Measurements from ENCODE around the gene DND1. TPM values are rescaled to one million over a fixed set of nuclear protein-coding genes. Genes with fewer than 3 reads are reported as not detected.
A peak's percentile ranks its signal among the peaks of the same experiment; 100 is the strongest.
"Not testable (repeated sequence)": the region's sequence is repeated elsewhere in the genome, so short reads cannot be mapped to it uniquely, and the experiment has no call there.

Gene DND1
- total RNA-seq, 1 donor from 2014 or later, result 1.0 TPM

DNA sequence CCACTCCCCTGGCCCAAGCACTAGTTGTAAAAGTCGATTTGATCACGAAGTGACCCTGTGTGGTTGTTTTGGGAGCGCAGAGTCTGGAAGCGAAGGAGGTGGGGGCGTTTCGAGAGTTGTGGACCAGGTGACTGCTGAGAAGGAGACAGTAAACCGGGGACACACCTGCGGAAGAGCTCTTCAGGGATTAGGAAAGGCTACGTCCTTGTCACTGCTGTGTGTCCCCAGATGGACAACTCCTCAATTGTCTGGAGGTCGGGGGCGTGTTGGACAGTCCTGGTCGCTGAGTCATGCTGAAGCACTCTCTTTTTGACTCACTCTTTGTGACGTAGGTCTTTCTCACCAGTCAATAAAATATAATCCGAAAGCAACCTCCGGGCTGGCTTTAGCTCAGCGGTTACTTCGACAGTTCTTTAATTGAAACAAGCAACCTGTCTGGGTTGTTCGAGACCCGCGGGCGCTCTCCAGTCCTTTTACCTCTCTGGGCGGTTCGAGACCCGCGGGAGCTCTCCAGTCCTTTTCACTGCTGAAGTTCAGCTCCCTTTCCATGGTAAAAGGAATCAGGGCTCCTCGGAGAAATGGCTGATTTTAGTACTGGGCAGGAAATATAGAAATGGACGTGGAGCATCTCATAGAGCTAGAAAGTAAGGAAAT, 37.6 kb upstream of the DND1 start:
- Histone ChIP-seq H3K27me3 (ENCODE audit: control insufficient read depth, insufficient read depth, low read length) (no peaks in the 10 kb centered on the region), H3K36me3 (ENCODE audit: control insufficient read depth, insufficient read depth, low read length) (no peaks in the 10 kb centered on the region), H3K4me3 (ENCODE audit: low read depth, low read length) (peak overlapping the region; percentile 52)
- peak; percentile 89 for DNase-seq (ENCODE audit: low read depth)
- TF ChIP-seq, protein P1, sequence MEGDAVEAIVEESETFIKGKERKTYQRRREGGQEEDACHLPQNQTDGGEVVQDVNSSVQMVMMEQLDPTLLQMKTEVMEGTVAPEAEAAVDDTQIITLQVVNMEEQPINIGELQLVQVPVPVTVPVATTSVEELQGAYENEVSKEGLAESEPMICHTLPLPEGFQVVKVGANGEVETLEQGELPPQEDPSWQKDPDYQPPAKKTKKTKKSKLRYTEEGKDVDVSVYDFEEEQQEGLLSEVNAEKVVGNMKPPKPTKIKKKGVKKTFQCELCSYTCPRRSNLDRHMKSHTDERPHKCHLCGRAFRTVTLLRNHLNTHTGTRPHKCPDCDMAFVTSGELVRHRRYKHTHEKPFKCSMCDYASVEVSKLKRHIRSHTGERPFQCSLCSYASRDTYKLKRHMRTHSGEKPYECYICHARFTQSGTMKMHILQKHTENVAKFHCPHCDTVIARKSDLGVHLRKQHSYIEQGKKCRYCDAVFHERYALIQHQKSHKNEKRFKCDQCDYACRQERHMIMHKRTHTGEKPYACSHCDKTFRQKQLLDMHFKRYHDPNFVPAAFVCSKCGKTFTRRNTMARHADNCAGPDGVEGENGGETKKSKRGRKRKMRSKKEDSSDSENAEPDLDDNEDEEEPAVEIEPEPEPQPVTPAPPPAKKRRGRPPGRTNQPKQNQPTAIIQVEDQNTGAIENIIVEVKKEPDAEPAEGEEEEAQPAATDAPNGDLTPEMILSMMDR (IDR thresholded peaks at IDR 0.05; ENCODE audit: insufficient read depth, low read length, poor library complexity, severe bottlenecking), result no peak

DNA sequence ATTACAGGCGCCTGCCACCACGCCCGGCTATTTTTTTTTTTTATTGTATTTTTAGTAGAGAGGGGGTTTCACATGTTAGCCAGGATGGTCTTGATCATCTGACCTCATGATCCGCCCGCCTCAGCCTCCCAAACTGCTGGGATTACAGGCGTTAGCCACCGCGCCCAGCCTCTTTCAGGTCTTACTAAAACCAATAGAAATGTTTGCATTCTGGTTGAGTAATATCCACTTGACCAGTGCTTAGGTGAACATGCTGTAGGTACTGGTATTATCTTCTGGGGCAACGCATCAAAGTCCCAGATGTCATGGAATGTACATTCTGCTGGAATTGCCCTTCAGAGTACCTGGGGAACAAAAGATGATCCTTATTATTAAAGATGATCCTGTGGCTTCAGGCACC, 35.4 kb upstream of the DND1 start:
- DNase-seq (ENCODE audit: low read depth); H3K36me3 ChIP-seq (ENCODE audit: control insufficient read depth, insufficient read depth, low read length); H3K27me3 ChIP-seq (ENCODE audit: control insufficient read depth, insufficient read depth, low read length); H3K4me3 ChIP-seq (ENCODE audit: low read depth, low read length): not testable (repeated sequence)

- no peak for DNase-seq (ENCODE audit: low read depth)
- H3K27me3 ChIP-seq (ENCODE audit: control insufficient read depth, insufficient read depth, low read length), result no peaks in the 10 kb centered on the region
- peaks cover 1% of the 10 kb centered on the region for H3K36me3 ChIP-seq (ENCODE audit: control insufficient read depth, insufficient read depth, low read length)
- no peak overlapping the region for H3K4me3 ChIP-seq (ENCODE audit: low read depth, low read length)
- TF ChIP-seq, protein P1 (IDR thresholded peaks at IDR 0.05; ENCODE audit: insufficient read depth, low read length, poor library complexity, severe bottlenecking), result no peak
Observed at GRCh38 chr5:140707812-140708211, 34.4 kb upstream of the DND1 start.

DNA sequence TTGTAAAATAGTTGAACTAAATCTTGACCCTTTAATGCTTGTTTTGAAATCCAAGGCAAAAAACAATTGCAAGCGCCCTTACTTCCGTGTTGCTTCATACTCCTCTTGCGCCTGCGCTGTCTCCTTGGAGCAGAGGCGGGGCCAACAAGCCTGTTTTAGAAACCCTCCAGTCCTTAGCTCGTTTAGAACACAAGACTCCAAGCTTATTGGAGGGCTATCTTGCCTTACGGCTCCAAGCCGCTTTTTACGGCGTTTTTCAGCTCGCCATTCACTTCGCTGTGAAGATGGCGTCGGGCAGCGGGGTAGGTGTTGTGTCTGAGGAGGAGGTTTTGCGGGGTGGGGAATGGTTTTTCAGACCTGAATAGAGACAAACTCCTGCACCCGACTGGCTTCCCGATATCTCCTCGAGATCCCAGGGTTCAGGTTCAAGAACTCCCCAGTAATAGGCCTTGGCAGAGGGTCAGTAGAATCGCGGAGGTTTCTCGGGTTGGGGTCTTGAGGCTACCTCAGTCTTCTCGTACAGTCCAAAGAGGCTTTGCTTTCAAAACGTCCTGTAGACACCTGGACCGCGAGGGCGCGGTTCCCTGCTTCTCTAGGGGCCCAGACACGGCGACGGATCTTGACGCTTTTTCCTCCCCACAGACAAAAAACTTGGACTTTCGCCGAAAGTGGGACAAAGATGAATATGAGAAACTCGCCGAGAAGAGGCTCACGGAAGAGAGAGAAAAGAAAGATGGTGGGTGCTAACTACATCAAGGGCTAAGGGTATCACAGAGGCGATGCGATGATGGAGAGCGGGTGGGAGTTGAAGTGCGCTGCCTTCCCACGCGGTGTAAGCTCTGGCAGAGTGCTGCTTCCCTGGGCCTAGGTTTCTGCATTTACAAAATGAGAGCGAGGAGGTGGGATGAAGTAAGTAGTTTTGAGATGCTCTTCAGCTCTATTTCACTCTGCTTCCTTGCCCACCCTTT, 27.1 kb upstream of the DND1 start, which contains the start of gene ZMAT2:
Gene ZMAT2 (plus strand): TSS at position 271 of the 968 bp plus-strand sequence. CDS start 14 bp downstream, at position 285.
- Histone ChIP-seq H3K36me3 (ENCODE audit: control insufficient read depth, insufficient read depth, low read length) (peaks cover 3% of the 10 kb centered on the region), H3K4me3 (ENCODE audit: low read depth, low read length) (peak within 1 kb of the TSS; percentile 81), H3K27me3 (ENCODE audit: control insufficient read depth, insufficient read depth, low read length) (no peaks in the 10 kb centered on the region)
- peak; percentile 100 for DNase-seq (ENCODE audit: low read depth)
- TF ChIP-seq, protein P1 (IDR thresholded peaks at IDR 0.05; ENCODE audit: insufficient read depth, low read length, poor library complexity, severe bottlenecking), result no peak

DNA sequence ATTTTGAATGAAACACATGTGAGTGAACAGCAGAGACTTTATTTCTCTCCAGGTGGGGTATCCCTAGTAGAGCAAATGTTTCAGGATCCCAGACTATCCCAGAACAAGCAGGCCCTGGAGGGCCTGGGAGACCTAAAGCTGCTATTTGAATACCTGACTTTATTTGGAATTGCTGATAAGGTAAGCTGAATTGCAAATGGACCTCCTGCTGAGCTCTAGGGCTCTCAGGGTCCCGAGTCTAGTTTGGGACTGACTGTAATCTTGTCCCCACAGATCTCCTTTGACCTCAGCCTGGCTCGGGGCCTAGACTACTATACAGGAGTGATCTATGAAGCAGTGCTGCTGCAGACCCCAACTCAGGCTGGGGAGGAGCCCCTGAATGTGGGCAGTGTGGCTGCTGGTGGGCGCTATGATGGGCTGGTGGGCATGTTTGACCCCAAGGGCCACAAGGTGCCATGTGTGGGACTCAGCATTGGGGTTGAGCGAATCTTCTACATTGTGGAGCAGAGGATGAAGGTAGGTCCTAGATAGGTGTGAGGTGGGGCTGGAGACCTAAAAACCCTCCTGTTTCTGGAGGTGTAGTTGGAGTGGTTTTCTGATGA, 23.6 kb upstream of the DND1 start:
- no peaks in the 10 kb centered on the region for H3K27me3 ChIP-seq (ENCODE audit: control insufficient read depth, insufficient read depth, low read length)
- peaks cover 5% of the 10 kb centered on the region for H3K36me3 ChIP-seq (ENCODE audit: control insufficient read depth, insufficient read depth, low read length)
- DNase-seq (ENCODE audit: low read depth), result no peak
- H3K4me3 ChIP-seq (ENCODE audit: low read depth, low read length), result no peak overlapping the region
- TF ChIP-seq, protein P1 (IDR thresholded peaks at IDR 0.05; ENCODE audit: insufficient read depth, low read length, poor library complexity, severe bottlenecking), result no peak

DNA sequence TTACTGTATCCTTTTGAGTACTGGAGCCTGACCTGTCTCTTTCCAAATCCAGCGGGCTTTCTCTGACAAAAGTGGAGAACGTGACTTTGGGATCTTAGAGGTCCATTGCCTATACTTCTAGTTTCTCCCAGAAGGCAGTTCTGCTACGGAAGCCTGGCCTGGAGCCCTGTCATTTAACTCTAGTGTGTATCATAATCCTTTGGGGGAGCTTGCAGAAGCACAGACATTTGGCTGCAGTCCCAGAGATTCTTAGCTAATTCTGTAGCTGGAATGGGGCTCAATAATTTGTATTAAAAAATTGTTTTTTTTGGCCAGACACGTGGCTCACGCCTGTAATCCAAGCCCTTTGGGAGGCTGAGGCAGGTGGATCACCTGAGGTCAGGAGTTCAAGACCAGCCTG, 20.9 kb upstream of the DND1 start:
- TF ChIP-seq, protein P1 (IDR thresholded peaks at IDR 0.05; ENCODE audit: insufficient read depth, low read length, poor library complexity, severe bottlenecking), result no peak
- DNase-seq (ENCODE audit: low read depth), result no peak
- no peak overlapping the region for H3K4me3 ChIP-seq (ENCODE audit: low read depth, low read length)
- peaks cover 5% of the 10 kb centered on the region for H3K36me3 ChIP-seq (ENCODE audit: control insufficient read depth, insufficient read depth, low read length)
- no peaks in the 10 kb centered on the region for H3K27me3 ChIP-seq (ENCODE audit: control insufficient read depth, insufficient read depth, low read length)

Data from kidney epithelial cell (primary cell).